Effector memory CD4-positive, alpha-beta T cell (primary cell): Measurements from ENCODE around the gene ARSK.

ENCODE experiments used
- DNase-seq, 3 donors: peaks; one replicate each; pipeline ENCODE4 v3.0.0-alpha.2; 2020
- H3K27ac ChIP-seq: 2 replicates; pipeline ENCODE4 v1.7.0; 2013; ENCODE audit warnings: mild to moderate bottlenecking, low read length, moderate library complexity; ENCODE audit not compliant: insufficient read depth, poor library complexity, severe bottlenecking
- H3K27me3 ChIP-seq: replicated peaks from 2 replicates; pipeline ENCODE4 v1.7.0; 2013; ENCODE audit warnings: mild to moderate bottlenecking, low read length; ENCODE audit not compliant: insufficient read depth, control insufficient read depth, poor library complexity, severe bottlenecking
- H3K36me3 ChIP-seq: 2 replicates; pipeline ENCODE4 v1.7.0; 2013; ENCODE audit warnings: mild to moderate bottlenecking, low read length, moderate library complexity; ENCODE audit not compliant: control insufficient read depth, insufficient read depth
- H3K4me1 ChIP-seq: 2 replicates; pipeline ENCODE4 v1.7.0; 2013; ENCODE audit warnings: low read length, mild to moderate bottlenecking; ENCODE audit not compliant: control insufficient read depth, insufficient read depth, poor library complexity, severe bottlenecking
- H3K4me3 ChIP-seq: 2 replicates; pipeline ENCODE4 v1.7.0; 2013; ENCODE audit warnings: low read length, low read depth, mild to moderate bottlenecking; ENCODE audit not compliant: insufficient read depth, poor library complexity, severe bottlenecking
- H3K9me3 ChIP-seq: 2 replicates; pipeline ENCODE4 v1.7.0; 2013; ENCODE audit warnings: mild to moderate bottlenecking, low read length, moderate library complexity; ENCODE audit not compliant: control insufficient read depth

Gene ARSK

GRCh38 chr5:95617057-95617456, 62.2 kb downstream of the ARSK start:
- Histone ChIP-seq H3K4me1 (peaks cover 27% of the 10 kb centered on the region), H3K27ac (no peak overlapping the region), H3K27me3 (no peaks in the 10 kb centered on the region), H3K36me3 (no peaks in the 10 kb centered on the region), H3K9me3 (no peaks in the 10 kb centered on the region), H3K4me3 (no peak overlapping the region)
- no peak for DNase-seq

DNA sequence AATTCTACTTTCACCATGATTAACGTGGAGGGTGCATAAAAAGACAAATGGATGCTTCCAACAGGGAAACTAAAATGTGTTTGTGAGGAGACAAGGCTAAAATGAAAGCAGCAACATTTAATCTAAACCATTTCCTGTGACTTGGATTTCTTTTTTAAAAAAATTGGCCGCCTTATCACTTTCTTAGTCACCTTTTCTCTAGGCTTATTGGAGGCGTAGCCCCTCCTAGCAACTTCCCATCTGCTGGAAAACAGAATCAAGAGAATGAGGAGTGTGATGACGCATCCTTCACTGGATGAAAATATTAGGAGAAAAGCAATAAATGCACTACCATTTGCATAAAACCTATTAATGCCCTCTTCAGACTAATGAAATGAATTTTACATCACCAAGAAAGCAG, 64.2 kb downstream of the ARSK start:
- H3K27ac ChIP-seq: no peak overlapping the region
- peak overlapping the region; percentile 83 for H3K4me3 ChIP-seq
- H3K36me3 ChIP-seq: no peaks in the 10 kb centered on the region
- no peak for DNase-seq
- no peaks in the 10 kb centered on the region for H3K9me3 ChIP-seq
- H3K27me3 ChIP-seq: no peaks in the 10 kb centered on the region
- peaks cover 44% of the 10 kb centered on the region for H3K4me1 ChIP-seq

DNA sequence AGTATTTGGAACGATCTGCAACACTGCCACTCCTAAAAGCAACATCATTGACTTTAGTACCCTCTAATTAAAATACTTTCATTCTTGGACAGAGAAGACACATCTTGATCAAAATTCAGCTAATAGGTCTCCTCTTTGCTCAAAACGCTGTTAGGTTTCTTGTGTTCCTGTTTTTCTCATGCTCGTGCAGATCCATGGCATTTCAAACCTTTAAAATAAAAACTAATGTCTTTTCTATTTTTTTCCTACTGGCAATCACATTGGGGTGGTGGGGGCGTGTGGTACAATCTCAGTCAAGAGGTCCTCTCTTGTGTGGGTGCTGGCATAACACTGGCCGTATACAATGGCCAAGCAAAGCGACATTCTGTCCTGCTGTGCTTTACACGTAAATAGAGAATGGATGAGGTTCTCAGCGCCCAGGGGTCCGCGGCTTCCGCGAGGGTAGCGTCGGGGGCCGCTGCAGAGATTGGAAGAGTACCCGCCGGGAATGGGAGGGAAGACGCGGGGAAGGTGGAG, 64.7 kb downstream of the ARSK start:
- Histone ChIP-seq H3K4me3 (peak overlapping the region; percentile 83), H3K4me1 (peaks cover 49% of the 10 kb centered on the region), H3K27ac (peak overlapping the region; percentile 57), H3K9me3 (no peaks in the 10 kb centered on the region), H3K27me3 (no peaks in the 10 kb centered on the region), H3K36me3 (no peaks in the 10 kb centered on the region)
- DNase-seq: no peak

DNA sequence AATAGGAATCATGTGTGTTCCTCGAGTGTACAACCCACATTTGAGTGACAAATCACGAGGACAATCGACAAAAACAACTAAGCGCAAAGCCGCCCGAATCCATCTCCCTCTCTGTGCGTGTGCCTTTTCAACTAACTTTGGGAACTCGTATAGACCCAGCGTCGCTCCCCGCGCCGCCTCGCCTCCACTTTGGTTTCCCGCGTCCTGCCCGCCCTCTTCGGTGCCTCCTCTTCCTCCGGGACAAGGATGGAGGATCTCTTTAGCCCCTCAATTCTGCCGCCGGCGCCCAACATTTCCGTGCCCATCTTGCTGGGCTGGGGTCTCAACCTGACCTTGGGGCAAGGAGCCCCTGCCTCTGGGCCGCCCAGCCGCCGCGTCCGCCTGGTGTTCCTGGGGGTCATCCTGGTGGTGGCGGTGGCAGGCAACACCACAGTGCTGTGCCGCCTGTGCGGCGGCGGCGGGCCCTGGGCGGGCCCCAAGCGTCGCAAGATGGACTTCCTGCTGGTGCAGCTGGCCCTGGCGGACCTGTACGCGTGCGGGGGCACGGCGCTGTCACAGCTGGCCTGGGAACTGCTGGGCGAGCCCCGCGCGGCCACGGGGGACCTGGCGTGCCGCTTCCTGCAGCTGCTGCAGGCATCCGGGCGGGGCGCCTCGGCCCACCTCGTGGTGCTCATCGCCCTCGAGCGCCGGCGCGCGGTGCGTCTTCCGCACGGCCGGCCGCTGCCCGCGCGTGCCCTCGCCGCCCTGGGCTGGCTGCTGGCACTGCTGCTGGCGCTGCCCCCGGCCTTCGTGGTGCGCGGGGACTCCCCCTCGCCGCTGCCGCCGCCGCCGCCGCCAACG, 65.3 kb downstream of the ARSK start, which contains the start of gene GPR150:
Gene GPR150, plus strand, starts transcription at position 58 of the 840 bp plus-strand sequence. Its CDS starts 189 bp downstream, at position 247.
- Histone ChIP-seq H3K9me3 (no peaks in the 10 kb centered on the region), H3K4me1 (peaks cover 53% of the 10 kb centered on the region), H3K27ac (peak within 1 kb of the TSS; percentile 67), H3K36me3 (no peaks in the 10 kb centered on the region), H3K27me3 (no peaks in the 10 kb centered on the region), H3K4me3 (peak within 1 kb of the TSS; percentile 83)
- DNase-seq: peak; percentile 37 to 52 (median 48)

GRCh38 chr5:95620870-95621838, 66.3 kb downstream of the ARSK start:
- H3K4me3 ChIP-seq: peak overlapping the region; percentile 65
- peaks cover 53% of the 10 kb centered on the region for H3K4me1 ChIP-seq
- H3K27me3 ChIP-seq: no peaks in the 10 kb centered on the region
- peak overlapping the region; percentile 67 for H3K27ac ChIP-seq
- no peaks in the 10 kb centered on the region for H3K9me3 ChIP-seq
- H3K36me3 ChIP-seq: no peaks in the 10 kb centered on the region
- peak in 2 of 3 donors; percentile 25 to 33 for DNase-seq

- no peaks in the 10 kb centered on the region for H3K9me3 ChIP-seq
- H3K4me1 ChIP-seq: peaks cover 53% of the 10 kb centered on the region
- H3K27me3 ChIP-seq: no peaks in the 10 kb centered on the region
- peak overlapping the region; percentile 65 for H3K4me3 ChIP-seq
- peak in 2 of 3 donors; percentile 25 to 39 for DNase-seq
- H3K27ac ChIP-seq: peak overlapping the region; percentile 67
- no peaks in the 10 kb centered on the region for H3K36me3 ChIP-seq
Measured at GRCh38 chr5:95621839-95622629, 67.1 kb downstream of the ARSK start.

GRCh38 chr5:95623706-95624105, 68.8 kb downstream of the ARSK start:
- no peaks in the 10 kb centered on the region for H3K9me3 ChIP-seq
- H3K4me1 ChIP-seq: peaks cover 50% of the 10 kb centered on the region
- H3K36me3 ChIP-seq: no peaks in the 10 kb centered on the region
- H3K4me3 ChIP-seq: no peak overlapping the region
- H3K27ac ChIP-seq: no peak overlapping the region
- no peak for DNase-seq
- no peaks in the 10 kb centered on the region for H3K27me3 ChIP-seq

- H3K4me1 ChIP-seq: peaks cover 44% of the 10 kb centered on the region
- H3K27ac ChIP-seq: no peak overlapping the region
- H3K36me3 ChIP-seq: no peaks in the 10 kb centered on the region
- H3K4me3 ChIP-seq: no peak overlapping the region
- H3K9me3 ChIP-seq: no peaks in the 10 kb centered on the region
- DNase-seq: no peak
- H3K27me3 ChIP-seq: no peaks in the 10 kb centered on the region
Measured at GRCh38 chr5:95624368-95624767, 69.5 kb downstream of the ARSK start.

DNA sequence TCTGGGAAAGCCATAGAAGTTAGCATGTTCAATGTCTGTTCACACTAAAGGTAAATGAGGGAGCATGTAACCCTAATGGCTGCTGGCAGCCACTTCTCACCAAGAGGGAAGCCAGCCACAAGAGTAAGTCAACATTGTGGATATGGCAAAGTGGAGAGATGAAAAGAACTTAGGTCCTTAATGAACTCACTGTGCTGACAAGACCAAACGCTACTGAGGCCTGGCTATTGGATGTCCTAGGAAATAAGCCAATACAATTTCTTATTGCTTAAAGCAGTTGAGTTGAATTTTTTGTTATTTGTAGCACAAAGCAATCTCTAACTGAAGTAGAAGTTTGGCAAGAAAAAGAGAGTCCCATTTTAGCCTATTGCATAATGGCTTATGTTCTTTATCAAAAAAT, 71.8 kb downstream of the ARSK start:
- H3K27me3 ChIP-seq: no peaks in the 10 kb centered on the region
- no peak overlapping the region for H3K27ac ChIP-seq
- H3K4me3 ChIP-seq: no peak overlapping the region
- H3K9me3 ChIP-seq: no peaks in the 10 kb centered on the region
- no peak for DNase-seq
- no peaks in the 10 kb centered on the region for H3K36me3 ChIP-seq
- peaks cover 30% of the 10 kb centered on the region for H3K4me1 ChIP-seq
